Adrenal gland (tissue), 5 donors: ENCODE measurements around the gene SERGEF.

ENCODE experiments used
- POLR2A ChIP-seq, 2 donors: fragments of 450-650 bp; IDR thresholded peaks; one replicate each; pipeline ENCODE4 v1.6.1; 2017; ENCODE audit warnings: antibody characterized with exemption in 2 of 2, mild to moderate bottlenecking in 2 of 2, moderate library complexity in 1 of 2
- TF ChIP-seq, protein P1 (sequence below), 6 experiments: fragments of 450-650 bp in 4 of 6; fragments of 200-600 bp in 2 of 6; sonication (generic) in 1 of 6; IDR thresholded peaks; 1 replicate in 5 of 6; 2 replicates in 1 of 6; pipeline versions ENCODE4 v1.5.1 to v1.8.0; 2016 to 2021; ENCODE audit warnings: antibody characterized with exemption in 6 of 6, mild to moderate bottlenecking in 2 of 6, moderate library complexity in 1 of 6
- donor health status: DM: no; HTN: no; CAD: no.

DNA sequence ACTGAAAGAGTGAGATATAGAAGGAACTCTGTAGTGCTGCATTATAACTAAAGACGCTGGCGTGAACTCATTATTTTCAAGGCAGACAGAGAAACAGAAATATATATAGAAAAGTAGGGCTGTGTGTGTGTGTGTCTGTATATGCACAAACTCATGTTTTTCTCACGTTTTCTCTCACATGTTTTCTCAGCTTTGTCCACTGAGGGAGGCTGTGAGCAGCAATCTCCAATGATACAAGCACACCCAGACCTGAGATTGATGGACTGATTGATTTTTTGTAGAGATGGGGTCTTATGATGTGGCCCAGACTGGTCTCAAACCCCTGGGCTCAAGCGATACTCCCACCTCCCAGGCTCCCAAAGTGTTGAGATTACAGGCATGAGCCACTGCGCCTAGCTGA, 122.5 kb downstream of the SERGEF start:
- TF ChIP-seq, protein P1, sequence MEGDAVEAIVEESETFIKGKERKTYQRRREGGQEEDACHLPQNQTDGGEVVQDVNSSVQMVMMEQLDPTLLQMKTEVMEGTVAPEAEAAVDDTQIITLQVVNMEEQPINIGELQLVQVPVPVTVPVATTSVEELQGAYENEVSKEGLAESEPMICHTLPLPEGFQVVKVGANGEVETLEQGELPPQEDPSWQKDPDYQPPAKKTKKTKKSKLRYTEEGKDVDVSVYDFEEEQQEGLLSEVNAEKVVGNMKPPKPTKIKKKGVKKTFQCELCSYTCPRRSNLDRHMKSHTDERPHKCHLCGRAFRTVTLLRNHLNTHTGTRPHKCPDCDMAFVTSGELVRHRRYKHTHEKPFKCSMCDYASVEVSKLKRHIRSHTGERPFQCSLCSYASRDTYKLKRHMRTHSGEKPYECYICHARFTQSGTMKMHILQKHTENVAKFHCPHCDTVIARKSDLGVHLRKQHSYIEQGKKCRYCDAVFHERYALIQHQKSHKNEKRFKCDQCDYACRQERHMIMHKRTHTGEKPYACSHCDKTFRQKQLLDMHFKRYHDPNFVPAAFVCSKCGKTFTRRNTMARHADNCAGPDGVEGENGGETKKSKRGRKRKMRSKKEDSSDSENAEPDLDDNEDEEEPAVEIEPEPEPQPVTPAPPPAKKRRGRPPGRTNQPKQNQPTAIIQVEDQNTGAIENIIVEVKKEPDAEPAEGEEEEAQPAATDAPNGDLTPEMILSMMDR (IDR thresholded peaks at IDR 0.05): peak in 1 of 6 experiments; percentile 8
- TF ChIP-seq POLR2A (IDR thresholded peaks at IDR 0.05): no peak
